HG03432 (cell line): ENCODE data around the gene SREBF1.

ENCODE experiments used
- ATAC-seq: cut with Tn5 transposase; IDR thresholded peaks from one replicate; pipeline ENCODE4 v1.9.1; 2021; ENCODE audit warnings: mild to moderate bottlenecking, moderate library complexity; ENCODE audit not compliant: unreplicated experiment

Gene SREBF1

DNA sequence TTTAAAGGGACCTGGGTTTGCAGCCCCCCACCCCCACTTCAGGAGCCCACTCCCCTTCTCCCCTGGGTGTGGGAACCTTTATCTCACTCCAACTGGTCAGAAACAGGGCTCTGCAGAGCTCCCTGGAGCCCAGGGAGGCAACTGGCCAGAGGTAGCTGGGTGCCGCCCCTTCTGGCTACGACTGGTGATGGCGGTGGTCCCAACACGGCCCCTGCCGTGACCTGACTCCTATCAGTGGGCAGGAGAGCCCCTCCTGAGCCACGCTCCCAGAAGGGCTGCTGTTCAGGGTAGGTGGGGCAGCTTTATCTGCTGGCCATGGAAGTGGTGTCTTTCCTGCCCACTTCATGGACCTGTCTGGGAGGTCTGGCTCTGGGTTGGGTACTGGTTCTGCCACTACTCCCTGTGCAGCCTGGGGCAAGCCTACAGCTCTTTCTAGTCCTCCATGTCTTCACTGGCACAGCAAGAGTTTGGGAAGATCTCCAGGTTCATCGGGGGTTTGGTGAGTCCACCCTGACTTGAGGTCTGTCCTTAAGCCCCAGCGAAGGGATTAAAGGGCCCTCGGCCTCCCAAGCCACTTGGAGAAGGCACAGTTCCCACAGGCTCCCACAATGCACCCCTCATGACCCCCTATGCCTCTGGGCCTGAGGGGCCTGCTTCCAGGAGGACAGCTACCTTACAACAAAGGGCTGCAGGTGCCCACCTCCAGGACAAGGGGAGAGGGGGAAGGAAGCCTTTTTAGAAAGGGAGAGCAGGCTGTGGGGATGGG lies 5.5 kb upstream of the SREBF1 start:
- no peak for ATAC-seq

DNA sequence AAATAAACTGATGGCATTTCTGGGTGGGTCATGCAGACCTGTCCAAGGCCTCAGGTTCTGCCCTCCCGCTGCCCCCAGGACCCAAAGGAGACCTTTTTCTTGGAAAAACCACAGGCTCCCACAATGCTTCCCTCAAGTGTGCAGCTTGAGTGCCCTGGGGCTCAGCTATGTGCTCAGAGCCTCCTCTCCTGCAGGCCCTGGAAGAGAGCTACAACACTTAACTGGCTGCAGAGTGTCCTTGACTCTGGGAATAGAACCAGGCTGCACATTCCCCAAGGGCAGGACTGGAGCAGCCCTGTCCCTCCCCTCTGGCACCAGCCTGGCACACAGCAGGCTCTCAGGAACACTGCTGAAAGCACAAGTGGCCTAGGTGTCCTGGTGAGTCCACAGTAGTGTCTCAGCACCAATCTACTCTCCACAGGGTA lies 4.8 kb upstream of the SREBF1 start:
- no peak for ATAC-seq

DNA sequence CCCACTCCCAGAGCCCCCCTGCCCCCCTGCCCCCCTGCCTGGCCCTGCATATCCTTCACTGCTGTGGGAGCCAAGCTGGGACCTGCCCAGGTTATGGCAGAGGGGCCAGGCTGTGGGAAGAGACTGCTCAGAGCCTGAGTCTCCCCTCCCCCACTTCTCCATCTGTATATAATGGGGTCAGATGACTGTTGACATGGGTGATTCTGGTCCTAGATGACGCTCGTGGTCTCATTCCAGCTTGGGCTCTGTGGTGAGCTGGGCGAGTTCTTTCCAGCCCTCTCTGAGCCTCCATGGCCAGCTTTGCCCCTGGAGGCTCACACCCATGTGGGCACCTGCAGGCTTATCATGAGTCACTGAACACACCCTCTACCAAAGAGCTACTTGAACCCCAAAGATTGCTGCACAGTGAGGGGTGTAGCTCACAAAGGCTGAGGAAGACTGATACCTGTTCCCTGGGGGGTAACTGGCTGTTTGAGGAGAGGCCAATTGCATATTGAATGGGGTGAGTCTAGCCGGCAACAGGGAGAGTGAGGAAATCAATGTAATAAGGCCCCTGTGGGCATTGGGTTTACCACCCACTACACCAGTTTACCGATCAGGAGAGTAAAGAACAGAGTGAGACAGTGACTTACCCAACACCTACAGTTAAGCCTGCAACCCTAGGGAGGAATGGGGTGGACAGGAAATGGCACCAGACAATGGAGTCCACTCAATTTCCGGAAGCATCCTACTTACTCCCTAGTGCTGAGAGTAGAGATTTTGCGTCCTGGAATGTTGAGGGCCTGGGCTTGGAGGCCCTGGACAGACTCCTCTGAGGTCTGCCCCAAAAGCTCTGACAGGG lies 4.2 kb upstream of the SREBF1 start:
- no peak for ATAC-seq

DNA sequence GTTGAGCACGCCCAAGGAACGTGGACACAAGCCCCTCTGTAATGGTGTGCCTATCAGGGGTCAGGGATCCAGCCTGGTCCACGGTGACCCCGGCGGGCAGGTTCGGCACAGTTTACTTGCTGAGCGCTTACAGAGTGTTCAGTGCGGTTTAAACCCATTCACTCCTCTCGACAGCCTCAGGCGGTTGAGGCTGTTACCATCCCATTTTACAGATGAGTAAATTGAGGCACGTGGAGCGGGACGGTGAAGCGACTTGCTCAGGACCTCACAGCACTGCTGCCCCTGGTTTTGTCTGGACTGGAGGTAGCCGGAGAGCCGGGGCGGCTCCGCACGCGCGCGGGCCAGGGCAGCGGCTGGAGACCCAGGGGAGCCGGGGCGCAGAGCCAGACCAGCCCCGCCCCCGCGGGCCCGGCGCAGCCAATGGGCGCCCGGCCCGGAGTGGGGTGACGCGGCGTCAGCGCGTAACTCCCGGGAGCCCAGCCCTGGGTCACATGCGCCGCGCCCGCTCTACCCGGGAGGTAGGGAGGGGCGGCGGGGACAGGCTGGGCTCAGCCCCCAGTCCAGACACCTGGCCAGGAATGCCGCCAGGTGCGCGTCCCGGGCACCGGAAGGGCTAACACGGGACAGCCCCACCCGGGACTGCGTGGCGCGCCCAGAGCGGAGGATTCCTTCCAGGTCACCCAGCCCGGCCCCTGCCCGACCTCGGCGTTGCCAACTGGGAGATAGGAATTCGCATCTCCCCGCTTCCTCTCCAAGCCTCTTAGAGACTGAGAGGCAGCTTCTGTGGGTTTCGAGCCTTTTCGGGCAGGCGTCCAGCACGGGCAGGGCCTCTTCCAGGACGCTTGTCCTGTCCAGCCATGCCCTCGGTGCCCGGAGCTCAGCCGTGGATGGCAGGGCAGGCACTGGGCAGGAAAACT lies 3.3 kb upstream of the SREBF1 start:
- ATAC-seq = peak; percentile 62

DNA sequence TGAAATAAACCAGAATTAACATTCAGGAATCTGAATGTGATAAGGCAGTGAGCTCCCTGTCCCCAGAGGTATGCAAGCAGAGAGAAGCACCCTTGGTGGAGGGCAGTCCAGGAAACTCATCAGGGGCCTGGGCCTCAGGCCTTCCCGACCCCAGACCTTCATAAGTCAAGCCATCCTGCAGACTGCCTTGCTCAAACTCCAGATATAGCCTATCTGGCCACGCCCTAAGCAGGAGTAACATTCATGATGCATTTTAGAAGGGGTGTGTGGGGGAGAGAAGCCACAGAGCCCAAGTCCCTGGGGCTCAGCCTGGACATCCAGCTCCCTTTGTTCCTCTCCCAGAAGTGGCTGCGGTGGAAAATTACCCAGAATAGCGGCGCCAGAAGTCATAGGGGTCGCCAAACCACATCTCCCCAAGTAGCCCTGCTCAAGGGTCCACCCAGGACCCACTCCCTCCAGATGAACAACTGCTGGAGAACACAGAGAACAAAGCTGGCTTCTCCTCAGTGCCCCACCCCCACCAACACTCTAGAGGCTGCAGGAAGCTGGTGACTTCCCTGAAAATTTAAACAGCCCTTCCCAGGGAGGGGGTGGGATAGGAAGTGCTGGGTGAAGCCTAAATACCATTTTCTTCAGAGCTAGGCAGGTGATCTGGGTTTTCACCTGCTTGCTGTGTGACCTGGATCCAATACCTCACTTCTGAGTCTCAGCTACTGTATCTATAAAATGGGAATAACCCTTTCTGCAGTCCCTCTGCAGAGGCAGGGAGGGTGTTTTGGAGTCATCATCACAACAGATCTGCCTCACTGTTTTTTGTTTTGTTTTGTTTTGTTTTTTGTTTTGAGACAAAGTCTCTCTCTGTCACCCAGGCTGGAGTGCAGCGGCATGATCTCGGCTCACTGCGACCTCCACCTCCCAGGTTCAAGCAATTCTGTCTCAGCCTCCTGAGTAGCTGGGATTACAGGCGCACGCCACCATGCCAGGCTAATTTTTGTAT lies 1.5 kb upstream of the SREBF1 start:
- ATAC-seq = no peak

DNA sequence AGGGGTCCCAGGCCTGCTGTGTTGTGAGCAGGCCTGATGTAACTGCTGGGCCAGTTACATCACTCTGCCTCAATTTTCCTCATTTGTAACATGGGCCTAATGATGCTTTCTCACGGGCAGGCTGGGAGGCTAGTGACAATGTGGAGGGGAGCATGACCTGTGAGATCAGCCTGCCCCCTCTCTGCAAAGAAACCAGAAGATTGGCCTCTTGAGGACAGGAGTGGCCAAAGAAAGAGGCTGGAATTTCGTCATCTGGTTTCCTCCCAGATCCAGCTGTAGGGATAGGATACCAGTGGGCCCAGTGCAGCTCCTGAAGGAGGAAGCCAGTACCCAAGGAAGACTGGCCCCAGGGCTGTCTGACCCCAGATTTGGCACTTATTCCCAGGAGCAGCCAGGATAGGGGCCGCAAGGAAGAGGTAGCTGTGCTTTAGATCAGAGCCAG lies 615 bp upstream of the SREBF1 start:
- ATAC-seq = no peak

DNA sequence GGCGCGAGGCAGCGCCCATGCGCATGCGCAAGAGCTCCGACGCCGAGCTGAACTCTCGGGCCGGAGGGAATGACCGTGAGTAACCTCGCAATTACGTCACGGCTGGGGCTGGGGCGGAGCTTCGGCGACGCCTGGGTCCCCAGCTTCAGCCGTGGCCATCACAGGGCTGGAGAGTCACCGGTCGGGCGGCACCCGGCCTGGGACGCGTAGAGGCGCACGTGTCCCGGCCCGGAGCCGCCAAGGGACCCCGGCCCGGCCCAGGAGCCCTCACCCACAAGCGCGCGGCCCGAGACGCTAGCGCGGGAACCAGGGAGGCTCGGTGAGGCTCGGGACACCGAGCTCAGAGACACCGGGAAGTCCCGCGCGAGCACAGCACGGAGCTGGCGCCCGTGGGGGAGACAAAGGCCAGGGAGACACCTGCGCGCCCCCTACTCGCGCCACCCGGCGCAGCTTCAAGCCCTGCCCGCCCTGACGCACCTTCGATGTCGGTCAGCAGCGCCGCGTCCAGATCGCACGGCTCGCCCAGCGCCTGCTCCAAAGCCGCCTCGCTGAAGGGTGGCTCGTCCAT lies 452 bp downstream of the SREBF1 start:
- peak; percentile 67 for ATAC-seq

DNA sequence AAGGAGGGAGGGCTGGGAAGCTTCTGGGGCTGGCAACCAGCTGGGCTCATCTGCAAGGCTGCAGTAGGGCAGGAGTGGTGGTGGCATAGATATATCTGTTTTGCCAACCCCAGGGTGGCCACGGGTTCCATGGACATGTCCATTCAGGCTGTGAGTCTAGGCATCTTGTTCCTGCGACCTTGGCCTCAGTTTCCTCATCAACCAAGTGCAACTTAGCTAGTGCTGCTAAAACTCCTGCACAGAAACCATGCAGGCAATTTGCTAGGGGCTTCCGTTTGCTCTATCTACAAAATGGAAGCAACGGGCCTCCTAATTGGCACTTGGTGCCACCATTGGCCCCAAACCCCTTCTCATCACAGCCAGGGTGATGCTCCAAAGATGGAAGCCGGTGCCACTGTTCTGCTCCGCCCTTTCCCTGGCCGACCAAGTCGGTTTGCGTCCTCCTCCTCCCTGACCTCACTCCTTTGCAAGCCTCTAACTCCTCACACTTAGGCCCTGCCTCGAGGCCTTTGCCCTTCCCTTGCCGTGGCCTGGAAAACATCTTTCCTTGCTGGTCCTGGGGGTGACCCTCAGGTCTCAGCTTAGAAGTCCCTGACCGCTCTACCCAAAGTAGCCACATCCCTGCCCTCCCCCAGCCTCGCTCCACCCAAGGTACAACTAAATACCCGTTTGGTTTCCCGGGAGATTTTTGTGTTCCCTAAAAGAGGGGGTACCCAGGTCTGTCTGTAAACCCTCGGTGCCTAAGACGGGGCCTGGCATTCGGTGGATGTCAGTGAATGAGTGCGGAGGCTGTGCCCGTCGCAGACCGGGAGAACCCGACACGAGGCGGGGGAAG lies 1.2 kb downstream of the SREBF1 start:
- no peak for ATAC-seq

DNA sequence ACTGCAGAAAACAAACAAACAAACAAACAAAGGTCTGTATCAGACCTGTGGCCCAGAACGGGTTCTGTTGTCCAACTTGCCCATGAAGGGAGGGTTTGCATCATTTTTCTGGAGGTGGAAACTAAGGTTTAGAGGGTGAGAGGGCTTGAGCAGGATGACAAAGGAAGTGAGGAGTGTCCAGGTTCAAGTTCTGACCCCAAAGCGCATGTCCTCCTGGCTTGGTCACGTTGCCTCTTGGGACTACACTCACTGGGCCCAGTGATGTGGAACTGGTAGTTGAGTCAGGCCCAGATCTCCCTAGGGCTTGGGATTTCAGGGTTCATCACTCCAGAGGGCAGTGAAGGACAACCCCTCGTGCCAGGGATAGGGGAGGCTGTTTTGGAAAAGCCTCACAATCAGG lies 1.8 kb downstream of the SREBF1 start:
- no peak for ATAC-seq

DNA sequence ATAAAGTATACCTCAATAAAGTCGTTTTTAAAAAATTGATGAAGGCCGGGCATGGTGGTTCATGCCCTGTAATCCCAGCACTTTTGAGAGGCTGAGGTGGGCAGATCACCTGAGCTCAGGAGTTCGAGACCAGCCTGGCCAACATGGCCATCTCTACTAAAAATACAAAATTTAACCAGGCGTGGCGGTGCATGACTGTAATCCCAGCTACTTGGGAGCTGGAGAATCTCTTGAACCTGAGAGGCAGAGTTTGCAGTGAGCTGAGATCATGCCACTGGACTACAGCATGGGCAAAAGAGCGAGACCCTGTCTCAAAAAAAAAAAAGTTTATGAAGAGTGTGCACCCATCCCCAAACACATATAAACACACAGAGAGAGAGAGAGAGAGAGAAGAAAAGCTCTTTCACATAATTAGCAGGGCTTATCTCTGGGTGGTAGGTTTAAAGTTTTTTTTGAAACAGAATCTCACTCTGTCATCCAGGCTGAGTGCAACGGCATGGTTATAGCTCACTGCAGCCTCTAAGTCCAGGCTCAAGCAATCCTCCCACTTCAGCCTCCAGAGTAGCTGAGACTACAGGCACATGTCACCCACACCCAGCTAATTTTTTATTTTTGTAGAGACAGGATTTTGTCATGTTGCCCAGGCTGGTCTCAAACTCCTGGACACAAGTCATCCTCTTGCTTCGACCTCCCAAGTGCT lies 3.0 kb downstream of the SREBF1 start:
- no peak for ATAC-seq

DNA sequence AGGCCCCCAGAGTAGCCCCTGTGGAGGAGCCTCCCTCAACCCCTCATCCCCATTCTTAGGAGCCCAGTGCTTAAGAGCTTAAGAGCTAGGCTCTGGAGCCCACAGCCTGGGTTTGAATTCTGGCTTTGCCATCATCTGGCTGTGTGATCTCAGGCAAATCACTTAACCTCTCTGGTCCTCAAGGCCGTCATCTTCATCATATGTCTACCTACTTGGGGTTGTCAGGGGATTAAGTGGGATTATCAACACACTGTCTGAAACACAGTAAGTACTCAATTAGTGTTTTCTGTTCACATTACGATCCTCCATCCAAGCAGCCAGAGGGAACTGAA lies 4.8 kb downstream of the SREBF1 start:
- no peak for ATAC-seq

DNA sequence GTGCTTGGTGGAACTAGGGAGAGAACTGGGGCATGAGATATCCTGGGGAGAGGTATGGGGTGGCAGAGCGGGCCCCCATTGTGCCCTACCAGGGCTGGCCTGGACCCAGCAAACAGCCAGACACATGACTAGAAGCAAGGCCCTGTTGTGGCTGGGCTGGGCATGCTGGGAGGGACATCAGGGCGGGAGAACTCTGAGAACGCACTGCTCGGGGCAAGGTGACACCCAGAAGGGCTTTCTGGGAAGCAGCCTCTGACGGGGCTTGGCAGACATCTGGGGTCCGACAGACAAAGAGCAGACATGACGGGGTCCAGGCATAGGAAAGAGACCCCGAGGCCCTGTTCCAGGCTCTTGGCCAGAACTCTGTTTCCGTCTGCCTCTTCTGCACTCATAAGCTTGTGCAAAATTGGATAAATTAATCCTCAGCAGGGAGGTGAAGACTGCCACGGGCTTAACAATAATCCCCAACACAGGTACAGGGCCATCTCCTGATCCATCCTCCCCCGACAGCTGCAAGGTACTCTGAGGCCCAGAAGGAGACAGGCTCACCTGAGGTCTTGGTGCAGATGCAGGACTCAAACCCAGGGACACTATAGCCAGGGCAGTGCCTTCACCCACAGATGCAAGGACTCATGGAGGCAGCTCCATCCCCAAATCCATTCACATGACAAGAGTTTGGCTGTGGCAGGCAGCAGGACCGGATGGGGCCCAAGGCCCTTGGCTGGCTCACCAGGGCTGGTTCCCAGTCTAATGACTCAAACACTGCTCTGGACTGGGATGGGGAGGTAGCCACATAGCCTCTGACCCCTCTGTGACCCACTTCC lies 5.4 kb downstream of the SREBF1 start:
- no peak for ATAC-seq

DNA sequence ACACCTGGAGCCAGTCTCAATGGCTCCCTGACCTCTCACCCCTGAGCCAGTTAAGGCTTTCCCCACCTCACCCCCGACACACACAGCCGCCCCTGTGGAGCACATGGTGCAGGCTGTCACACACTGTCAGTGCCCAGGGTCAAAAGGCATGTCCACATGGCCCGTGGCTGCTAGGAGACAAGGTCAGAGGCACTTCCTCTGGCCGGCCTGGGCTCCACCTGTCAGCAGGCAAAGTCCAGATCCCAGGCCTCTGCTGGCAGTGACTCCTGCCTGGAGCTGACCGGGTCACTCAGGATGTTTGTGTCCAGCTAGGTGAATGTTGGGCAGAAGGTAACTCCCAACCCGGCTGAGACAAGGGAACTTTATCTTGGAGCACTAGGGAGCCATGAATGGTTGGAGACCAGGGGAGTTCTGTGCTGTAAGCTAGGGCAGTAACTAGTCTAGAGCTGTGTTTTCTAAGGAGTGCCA lies 6.0 kb downstream of the SREBF1 start:
- no peak for ATAC-seq

DNA sequence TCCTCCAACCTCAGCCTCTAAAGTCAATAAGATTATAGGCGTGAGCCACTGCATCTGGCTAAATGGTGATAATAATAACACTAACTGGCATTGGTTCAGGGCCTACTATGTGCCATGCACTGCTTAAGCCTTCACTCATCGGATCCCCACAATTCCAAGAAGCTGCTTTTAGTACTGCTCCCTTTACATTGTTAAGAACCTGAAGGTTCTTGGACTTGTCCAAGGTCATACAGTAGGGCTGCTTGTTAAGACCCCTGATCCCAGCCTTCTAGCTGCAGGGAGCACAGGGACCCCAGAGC lies 6.6 kb downstream of the SREBF1 start:
- ATAC-seq = no peak

DNA sequence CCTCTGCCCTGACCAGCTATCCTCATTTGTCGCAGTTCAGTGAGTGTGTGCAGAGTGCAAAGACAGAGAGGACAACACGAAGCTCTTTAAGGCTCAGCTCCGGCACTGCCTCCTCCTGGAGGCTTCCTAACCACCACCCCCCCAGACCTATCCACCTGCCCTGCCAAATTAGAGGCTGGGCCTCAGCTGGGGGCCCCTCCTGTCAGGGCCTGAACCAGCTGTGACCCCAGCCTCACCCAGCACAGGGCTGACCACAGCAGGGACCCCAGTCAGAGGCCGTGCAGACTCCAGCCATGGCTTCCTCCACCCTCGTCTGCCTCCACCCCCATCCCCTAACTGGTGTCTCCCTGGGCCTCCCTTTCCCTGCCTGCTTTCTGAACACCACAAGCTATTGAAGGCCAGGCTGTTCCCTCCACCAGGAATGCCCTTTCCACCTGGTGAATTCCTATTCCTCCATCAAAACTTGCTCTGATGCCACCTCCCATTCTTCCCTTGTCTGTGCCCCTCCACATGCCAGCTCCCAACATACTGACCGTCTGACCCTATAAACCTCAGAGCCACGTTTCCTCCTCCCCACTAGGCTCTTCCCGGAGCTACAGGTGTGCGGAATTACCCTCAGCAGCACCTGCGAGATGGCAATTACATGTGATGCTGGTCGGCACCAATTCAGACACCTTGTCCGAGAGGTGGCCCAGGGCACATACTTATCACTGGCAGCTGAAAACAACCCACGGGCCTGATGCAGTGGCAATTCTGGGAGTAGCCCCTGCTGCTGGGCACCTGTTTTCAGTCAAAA lies 8.8 kb downstream of the SREBF1 start:
- no peak for ATAC-seq

DNA sequence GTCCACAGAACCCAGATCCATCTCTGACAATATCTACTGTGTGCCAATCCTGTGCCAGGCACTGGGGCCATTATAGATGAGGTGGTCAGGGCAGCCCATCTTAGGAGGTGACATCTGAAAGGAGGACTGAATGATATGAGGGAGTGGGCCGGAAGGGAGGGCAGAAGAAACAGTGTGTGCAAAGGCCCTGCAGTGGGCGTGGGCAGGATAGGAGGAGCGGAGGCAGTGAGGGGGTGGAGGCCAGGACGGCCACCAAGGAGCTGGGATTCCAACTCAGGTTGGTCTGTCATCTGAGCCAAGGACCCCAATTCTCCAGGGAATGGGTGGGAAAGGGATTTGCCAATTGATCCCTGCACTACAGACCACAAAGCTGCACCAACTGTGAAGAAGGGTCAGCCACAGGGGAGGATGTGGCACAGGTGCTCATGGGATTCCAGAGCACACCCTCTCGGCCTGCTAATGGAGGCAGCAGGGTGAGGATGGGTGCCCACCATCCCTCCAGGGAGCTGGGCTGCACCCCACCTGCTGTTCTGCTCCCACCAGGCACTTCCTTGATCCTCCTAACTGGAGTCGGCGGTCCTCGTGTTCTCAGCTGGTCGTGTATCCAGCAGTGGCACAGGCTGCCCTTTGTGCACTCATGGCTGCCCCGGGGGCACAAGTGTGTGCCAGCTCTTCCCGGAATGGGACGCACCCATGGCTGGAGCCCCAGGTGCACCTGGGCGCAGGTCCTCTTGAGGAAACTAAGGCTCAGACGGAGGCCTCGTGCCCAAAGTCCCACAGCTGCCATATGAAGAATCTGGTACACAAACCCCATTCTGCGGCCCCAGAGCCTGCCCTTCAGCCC lies 9.6 kb downstream of the SREBF1 start:
- ATAC-seq = no peak
